ENCODE results near the gene DLK1. TPM values are rescaled to one million over a fixed set of nuclear protein-coding genes. Genes with fewer than 3 reads are reported as not detected.

The DLK1 gene
- polyA plus RNA-seq, 1 donor (not counting 4 experiments of a cell fraction or from before 2014, with no cell fraction given) = not detected

DNA sequence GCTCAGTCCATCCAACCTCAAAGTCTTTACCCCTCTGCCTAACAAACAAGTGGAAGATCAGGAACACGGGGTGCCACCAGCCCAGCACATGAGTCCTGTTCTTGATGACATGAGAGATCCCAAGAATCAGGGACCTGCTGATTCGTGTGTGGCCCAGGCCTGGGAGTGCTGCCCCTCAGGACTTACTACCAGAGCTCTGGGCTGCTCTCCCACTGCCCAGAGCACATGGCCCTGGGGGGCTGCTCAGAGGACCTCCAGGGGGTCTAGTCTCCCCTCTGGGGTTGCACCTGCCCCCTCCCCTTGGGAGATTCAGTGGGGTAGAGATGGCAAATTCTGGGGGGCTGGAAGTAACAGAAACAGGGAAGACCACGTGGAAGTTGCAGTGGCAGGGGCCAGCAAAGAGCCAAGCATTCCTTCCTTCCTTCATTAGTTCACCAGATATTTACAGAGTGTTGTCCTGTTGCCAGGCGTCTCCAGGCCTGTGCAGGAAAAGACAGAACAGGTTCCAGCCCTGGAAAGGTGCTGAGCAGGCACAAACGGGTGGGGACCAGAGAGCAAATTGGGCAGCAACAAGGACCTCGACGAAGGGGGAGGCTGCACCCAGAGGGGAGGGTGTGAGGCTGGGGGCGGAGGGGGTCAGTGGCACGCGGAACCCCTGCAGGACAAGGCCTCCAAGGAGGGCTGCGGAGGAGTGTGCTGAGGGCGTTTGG lies 54.1 kb downstream of the DLK1 start:
- no peak for DNase-seq (ENCODE audit: low read depth, low spot score)
- H3K9me3 ChIP-seq (ENCODE audit: control insufficient read depth, low read depth, low read length) = no peaks in the 10 kb centered on the region
- dilution Hi-C loops (cut with MboI; ENCODE audit: extremely low pct_ligation_motif_present, low sequenced_read_pairs) = no loop called here
- TF ChIP-seq EZH2 (IDR thresholded peaks at IDR 0.05; ENCODE audit: low read length) = no peak
- TF ChIP-seq, protein P1, sequence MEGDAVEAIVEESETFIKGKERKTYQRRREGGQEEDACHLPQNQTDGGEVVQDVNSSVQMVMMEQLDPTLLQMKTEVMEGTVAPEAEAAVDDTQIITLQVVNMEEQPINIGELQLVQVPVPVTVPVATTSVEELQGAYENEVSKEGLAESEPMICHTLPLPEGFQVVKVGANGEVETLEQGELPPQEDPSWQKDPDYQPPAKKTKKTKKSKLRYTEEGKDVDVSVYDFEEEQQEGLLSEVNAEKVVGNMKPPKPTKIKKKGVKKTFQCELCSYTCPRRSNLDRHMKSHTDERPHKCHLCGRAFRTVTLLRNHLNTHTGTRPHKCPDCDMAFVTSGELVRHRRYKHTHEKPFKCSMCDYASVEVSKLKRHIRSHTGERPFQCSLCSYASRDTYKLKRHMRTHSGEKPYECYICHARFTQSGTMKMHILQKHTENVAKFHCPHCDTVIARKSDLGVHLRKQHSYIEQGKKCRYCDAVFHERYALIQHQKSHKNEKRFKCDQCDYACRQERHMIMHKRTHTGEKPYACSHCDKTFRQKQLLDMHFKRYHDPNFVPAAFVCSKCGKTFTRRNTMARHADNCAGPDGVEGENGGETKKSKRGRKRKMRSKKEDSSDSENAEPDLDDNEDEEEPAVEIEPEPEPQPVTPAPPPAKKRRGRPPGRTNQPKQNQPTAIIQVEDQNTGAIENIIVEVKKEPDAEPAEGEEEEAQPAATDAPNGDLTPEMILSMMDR (optimal IDR thresholded peaks at IDR 0.05 in 1 of 3, IDR thresholded peaks at IDR 0.05 in 1 of 3, conservative IDR thresholded peaks at IDR 0.05 in 1 of 3; ENCODE audit: extremely low read depth in 1 of 3, insufficient read depth in 2 of 3, low read length in 3 of 3) = no peak
- H4K20me1 ChIP-seq (ENCODE audit: control insufficient read depth, extremely low read depth, insufficient read depth, low read length) = peaks cover 3% of the 10 kb centered on the region
- H3K27me3 ChIP-seq (ENCODE audit: control insufficient read depth, extremely low read depth, insufficient read depth, low read length) = peaks cover 59% of the 10 kb centered on the region
- no peaks in the 10 kb centered on the region for H3K36me3 ChIP-seq (ENCODE audit: control insufficient read depth in 2 of 2, extremely low read depth in 1 of 2, insufficient read depth in 2 of 2, low read length in 2 of 2)
- no peak overlapping the region for H2AFZ ChIP-seq (ENCODE audit: control insufficient read depth, low read length)
- FAIRE-seq = no peak
- H3K4me1 ChIP-seq (ENCODE audit: control insufficient read depth, extremely low read depth, insufficient read depth, low read length) = no peaks in the 10 kb centered on the region
- no peak overlapping the region for H3K9ac ChIP-seq (ENCODE audit: control insufficient read depth, extremely low read depth, insufficient read depth, low read length)
- no peak overlapping the region for H3K4me2 ChIP-seq (ENCODE audit: control insufficient read depth, extremely low read depth, insufficient read depth, low read depth, low read length)
- no peaks in the 10 kb centered on the region for H3K79me2 ChIP-seq (ENCODE audit: control insufficient read depth, insufficient read depth, low read length)
- H3K9me1 ChIP-seq (ENCODE audit: control insufficient read depth, extremely low read depth, insufficient read depth, low read length) = no peaks in the 10 kb centered on the region
- no peak overlapping the region for H3K27ac ChIP-seq (ENCODE audit: control insufficient read depth, insufficient read depth, low read length)
- H3K4me3 ChIP-seq (ENCODE audit: control insufficient read depth in 2 of 3, extremely low read depth in 1 of 3, insufficient read depth in 2 of 3, low read depth in 1 of 3, low read length in 3 of 3) = no peak overlapping the region

DNA sequence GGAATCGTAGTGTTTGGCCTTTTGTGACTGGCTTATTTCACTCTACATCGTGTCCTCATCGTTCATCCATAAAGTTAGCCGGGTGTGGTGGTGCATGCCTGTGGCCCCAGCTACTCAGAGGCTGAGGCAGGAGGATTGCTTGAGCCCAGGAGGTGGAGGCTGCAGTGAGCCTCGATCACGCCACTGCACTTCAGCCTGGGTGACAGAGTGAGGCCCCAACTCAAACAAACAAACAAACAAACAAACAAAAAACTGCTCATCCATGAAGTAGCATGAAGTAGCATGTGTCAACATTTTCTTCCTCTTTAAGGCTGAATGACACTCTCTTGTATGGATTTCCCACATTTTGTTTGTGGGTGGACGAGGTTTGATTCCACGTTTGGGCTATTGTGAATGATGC lies 55.3 kb downstream of the DLK1 start:
- no peak for TF ChIP-seq EZH2 (IDR thresholded peaks at IDR 0.05; ENCODE audit: low read length)
- TF ChIP-seq, protein P1 (optimal IDR thresholded peaks at IDR 0.05 in 1 of 3, IDR thresholded peaks at IDR 0.05 in 1 of 3, conservative IDR thresholded peaks at IDR 0.05 in 1 of 3; ENCODE audit: extremely low read depth in 1 of 3, insufficient read depth in 2 of 3, low read length in 3 of 3) = no peak
- Histone ChIP-seq H3K4me3 (ENCODE audit: control insufficient read depth in 2 of 3, extremely low read depth in 1 of 3, insufficient read depth in 2 of 3, low read depth in 1 of 3, low read length in 3 of 3) (no peak overlapping the region), H3K79me2 (ENCODE audit: control insufficient read depth, insufficient read depth, low read length) (no peaks in the 10 kb centered on the region), H3K9me3 (ENCODE audit: control insufficient read depth, low read depth, low read length) (no peaks in the 10 kb centered on the region), H4K20me1 (ENCODE audit: control insufficient read depth, extremely low read depth, insufficient read depth, low read length) (peaks cover 3% of the 10 kb centered on the region), H3K4me2 (ENCODE audit: control insufficient read depth, extremely low read depth, insufficient read depth, low read depth, low read length) (no peak overlapping the region), H3K9ac (ENCODE audit: control insufficient read depth, extremely low read depth, insufficient read depth, low read length) (no peak overlapping the region), H2AFZ (ENCODE audit: control insufficient read depth, low read length) (no peak overlapping the region), H3K27ac (ENCODE audit: control insufficient read depth, insufficient read depth, low read length) (no peak overlapping the region), H3K27me3 (ENCODE audit: control insufficient read depth, extremely low read depth, insufficient read depth, low read length) (peaks cover 56% of the 10 kb centered on the region), H3K9me1 (ENCODE audit: control insufficient read depth, extremely low read depth, insufficient read depth, low read length) (no peaks in the 10 kb centered on the region), H3K4me1 (ENCODE audit: control insufficient read depth, extremely low read depth, insufficient read depth, low read length) (no peaks in the 10 kb centered on the region), H3K36me3 (ENCODE audit: control insufficient read depth in 2 of 2, extremely low read depth in 1 of 2, insufficient read depth in 2 of 2, low read length in 2 of 2) (no peaks in the 10 kb centered on the region)
- no peak for FAIRE-seq
- dilution Hi-C loops (cut with MboI; ENCODE audit: extremely low pct_ligation_motif_present, low sequenced_read_pairs) = no loop called here
- no peak for DNase-seq (ENCODE audit: low read depth, low spot score)
